ENCODE data around the gene GRAMD1B.

The GRAMD1B gene

DNA sequence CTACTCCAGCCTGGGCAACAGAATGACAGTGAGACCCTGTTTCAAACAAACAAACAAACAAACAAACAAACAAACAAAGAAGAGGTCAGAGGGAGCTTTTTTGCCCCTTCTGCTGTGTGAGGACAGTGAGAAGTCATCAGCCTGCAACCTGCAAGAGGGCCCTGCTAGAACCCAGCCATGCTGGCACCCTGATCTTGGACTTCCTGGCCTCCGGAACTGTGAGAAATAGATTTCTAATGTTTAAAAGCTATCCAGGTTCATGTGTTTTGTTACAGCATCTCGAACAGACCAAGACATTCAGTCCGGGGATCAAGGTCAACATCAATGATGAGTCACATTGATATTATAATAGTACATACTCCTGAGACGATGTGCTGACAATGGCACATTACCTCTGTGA, 41.4 kb upstream of the GRAMD1B start:
- no peak for TF ChIP-seq CTCF (IDR thresholded peaks at IDR 0.05; ENCODE audit: low read length, missing control alignments)
- no peak for DNase-seq (ENCODE audit: low read depth)

GRCh38 chr11:123390146-123390545, 39.9 kb upstream of the GRAMD1B start:
- no peak for DNase-seq (ENCODE audit: low read depth)
- no peak overlapping the region for H3K4me3 ChIP-seq (replicated peaks; ENCODE audit: low read depth, low read length)
- TF ChIP-seq CTCF (IDR thresholded peaks at IDR 0.05; ENCODE audit: low read length, missing control alignments), result no peak

More for the DNA sequence above, 41.4 kb upstream of the GRAMD1B start:
- H3K4me3 ChIP-seq (replicated peaks; ENCODE audit: low read depth, low read length), result no peak overlapping the region

- TF ChIP-seq CTCF (IDR thresholded peaks at IDR 0.05; ENCODE audit: low read length, missing control alignments), result no peak
- H3K4me3 ChIP-seq (replicated peaks; ENCODE audit: low read depth, low read length), result no peak overlapping the region
- DNase-seq (ENCODE audit: low read depth), result no peak
These were observed 38.3 kb upstream of the GRAMD1B start for GRCh38 chr11:123391646-123392348.

DNA sequence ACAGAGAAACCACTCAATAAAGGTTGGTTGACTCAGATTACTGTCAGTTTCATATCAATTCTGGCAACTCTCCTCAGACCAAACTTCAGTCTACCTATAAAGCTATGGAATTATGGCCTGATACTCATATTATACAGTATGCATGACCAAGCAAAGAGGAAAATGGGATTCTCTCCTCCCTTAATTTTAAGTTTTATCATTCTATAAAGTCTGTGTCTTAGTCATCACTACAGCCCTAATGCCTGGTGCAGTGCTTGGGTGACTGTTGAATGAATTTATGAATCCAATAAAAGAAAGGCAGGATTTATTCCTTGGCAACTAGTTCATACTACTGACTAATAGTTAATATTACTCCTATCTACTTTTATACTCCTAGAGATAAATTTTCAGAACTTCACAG, 37.6 kb upstream of the GRAMD1B start:
- DNase-seq (ENCODE audit: low read depth), result no peak
- TF ChIP-seq CTCF (IDR thresholded peaks at IDR 0.05; ENCODE audit: low read length, missing control alignments), result no peak
- no peak overlapping the region for H3K4me3 ChIP-seq (replicated peaks; ENCODE audit: low read depth, low read length)

DNA sequence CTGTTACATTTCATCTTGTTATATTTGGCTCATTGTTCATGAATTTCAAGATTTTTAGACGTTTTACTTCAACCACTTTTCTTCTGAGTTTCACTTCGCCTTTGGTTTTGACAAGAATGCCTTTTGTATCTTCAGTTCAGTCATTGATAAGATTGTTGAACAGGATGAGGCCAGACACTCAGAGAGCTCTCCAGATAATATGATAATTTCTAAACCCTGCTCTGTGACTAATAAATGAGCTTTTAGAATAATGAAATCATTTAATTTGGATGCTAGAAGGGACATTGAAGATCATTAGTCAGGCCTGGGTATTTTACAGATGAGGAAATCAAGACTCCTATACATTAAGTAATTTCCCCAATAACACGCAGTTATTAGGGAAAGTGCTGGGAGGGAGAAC, 37.2 kb upstream of the GRAMD1B start:
- no peak for TF ChIP-seq CTCF (IDR thresholded peaks at IDR 0.05; ENCODE audit: low read length, missing control alignments)
- DNase-seq (ENCODE audit: low read depth), result no peak

DNA sequence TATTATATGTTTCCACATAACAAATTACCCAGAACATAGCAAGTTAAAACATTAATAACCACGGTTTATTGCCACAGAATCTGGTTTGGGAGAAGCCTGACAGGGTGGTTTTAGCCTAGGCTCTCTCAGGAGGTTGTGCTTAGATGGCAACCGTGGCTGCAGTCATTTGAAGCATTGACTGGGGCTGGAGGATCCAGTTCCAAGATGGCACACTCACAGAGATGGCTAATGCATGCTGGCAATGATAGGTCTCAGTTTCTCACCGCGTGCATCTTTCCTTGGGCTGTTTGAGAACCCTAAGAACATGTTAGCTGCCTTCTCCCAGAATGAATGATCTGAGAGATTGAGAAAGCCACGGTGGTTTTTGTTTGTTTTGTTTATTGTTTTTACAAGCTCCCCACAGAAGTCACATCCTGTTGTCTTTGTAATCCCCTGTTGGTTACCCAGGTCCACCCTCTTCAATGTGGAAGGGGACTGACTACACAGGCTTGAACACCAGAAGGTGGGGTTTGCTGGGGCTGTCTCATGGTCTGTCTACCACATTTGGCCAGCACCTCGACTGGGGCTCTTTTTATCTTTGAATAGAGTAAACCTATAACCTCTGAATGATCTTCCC, 36.6 kb upstream of the GRAMD1B start:
- no peak overlapping the region for H3K4me3 ChIP-seq (replicated peaks; ENCODE audit: low read depth, low read length)
- no peak for TF ChIP-seq CTCF (IDR thresholded peaks at IDR 0.05; ENCODE audit: low read length, missing control alignments)
- DNase-seq (ENCODE audit: low read depth), result no peak

More for the DNA sequence above, 37.2 kb upstream of the GRAMD1B start:
- H3K4me3 ChIP-seq (replicated peaks; ENCODE audit: low read depth, low read length), result no peak overlapping the region

GRCh38 chr11:123404676-123405075, 25.4 kb upstream of the GRAMD1B start:
- TF ChIP-seq CTCF (IDR thresholded peaks at IDR 0.05; ENCODE audit: low read length, missing control alignments), result no peak
- peak; percentile 6 for DNase-seq (ENCODE audit: low read depth)
- H3K4me3 ChIP-seq (replicated peaks; ENCODE audit: low read depth, low read length), result no peak overlapping the region
